ENCODE data around the gene PPIG. TPM values are rescaled to one million over a fixed set of nuclear protein-coding genes. Genes with fewer than 3 reads are reported as not detected.

Gene PPIG
- total and polyA plus RNA-seq, 2 donors (not counting 3 experiments of a cell fraction or from before 2014, with no cell fraction given), result 13.4 to 44.9 TPM

DNA sequence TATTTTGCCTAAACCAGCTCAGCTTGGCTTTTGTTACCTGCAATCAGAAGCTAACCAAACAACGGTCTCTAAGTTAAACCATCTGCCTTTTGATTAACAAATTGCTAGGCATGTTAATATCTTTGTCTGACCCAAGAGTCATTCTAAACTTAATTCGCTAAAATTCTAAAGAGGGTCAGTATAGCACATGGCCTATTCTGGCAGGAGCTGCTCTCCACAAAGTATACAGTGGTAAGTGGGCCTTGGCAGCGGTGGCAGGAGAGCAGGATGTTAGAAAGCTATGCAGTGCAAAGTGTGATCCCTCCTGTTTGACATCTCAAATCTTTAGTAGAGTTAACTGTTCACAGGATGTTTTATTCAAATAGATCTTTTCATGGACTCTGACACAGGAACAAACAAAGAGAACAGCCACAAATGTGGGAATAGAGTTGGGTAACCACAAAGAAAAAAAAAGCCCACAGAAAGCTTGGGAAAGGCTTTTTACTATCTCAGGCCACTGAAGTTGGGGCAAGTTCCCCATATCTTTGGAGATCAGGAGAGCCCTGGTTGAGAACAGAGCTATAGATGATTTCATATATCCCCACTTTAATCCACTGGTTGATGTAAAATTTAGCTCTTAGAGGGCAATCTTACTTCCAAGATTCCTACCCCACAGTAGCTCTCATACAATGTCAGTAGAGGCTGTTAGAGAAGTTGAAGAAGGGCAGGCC is 99.4 kb downstream of the PPIG start:
- intact Hi-C loops (cut with micrococcal nuclease), result no loop called here
- no peaks in the 10 kb centered on the region for H3K9me3 ChIP-seq (replicated peaks; ENCODE audit: control insufficient read depth, insufficient read depth, low read length)

More for the DNA sequence above, 99.4 kb downstream of the PPIG start:
- H3K36me3 ChIP-seq (ENCODE audit: control insufficient read depth in 2 of 2, extremely low read depth in 1 of 2, insufficient read depth in 2 of 2, low read length in 2 of 2), result no peaks in the 10 kb centered on the region
- ChIA-PET CTCF (interaction anchor here (1.0 kb wide), 1 partner anchor 111 kb away, joined by 3 read pairs; no protein-coding TSS in a partner anchor), POLR2A (no interaction called here)
- H3K4me3 ChIP-seq (replicated peaks in 1 of 3; ENCODE audit: insufficient read depth in 1 of 3, low read depth in 1 of 3, low read length in 3 of 3), result no peak overlapping the region
- H3K4me1 ChIP-seq (ENCODE audit: control insufficient read depth, extremely low read depth, insufficient read depth, low read length), result no peaks in the 10 kb centered on the region
- no peak overlapping the region for H3K27ac ChIP-seq (ENCODE audit: insufficient read depth, low read depth, low read length)
- FAIRE-seq (no peak), DNase-seq (ENCODE audit: low read depth, low spot score) (no peak)
- peaks cover 6 to 11% of the 10 kb centered on the region in 2 experiments for H3K27me3 ChIP-seq (ENCODE audit: control insufficient read depth in 2 of 2, insufficient read depth in 2 of 2, low read length in 2 of 2)
- H2AFZ ChIP-seq (ENCODE audit: low read depth, low read length), result no peak overlapping the region
- H3K4me2 ChIP-seq (ENCODE audit: insufficient read depth, low read length), result no peak overlapping the region
- dilution Hi-C loops (cut with MboI; ENCODE audit: extremely low pct_ligation_motif_present, low sequenced_read_pairs), result no loop called here
- no peaks in the 10 kb centered on the region for H3K79me2 ChIP-seq (ENCODE audit: control insufficient read depth, insufficient read depth, low read length)
- H3K9me1 ChIP-seq (replicated peaks; ENCODE audit: control insufficient read depth, extremely low read depth, insufficient read depth, low read length), result no peaks in the 10 kb centered on the region
- TF ChIP-seq, protein P1, sequence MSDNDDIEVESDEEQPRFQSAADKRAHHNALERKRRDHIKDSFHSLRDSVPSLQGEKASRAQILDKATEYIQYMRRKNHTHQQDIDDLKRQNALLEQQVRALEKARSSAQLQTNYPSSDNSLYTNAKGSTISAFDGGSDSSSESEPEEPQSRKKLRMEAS (IDR thresholded peaks at IDR 0.05; ENCODE audit: insufficient read depth, insufficient read length), result no peak
- TF ChIP-seq MYC (IDR thresholded peaks at IDR 0.05; ENCODE audit: low read depth, low read length), result no peak
- no peak for TF ChIP-seq JUN (IDR thresholded peaks at IDR 0.05; ENCODE audit: borderline replicate concordance, insufficient read depth, insufficient read length, low read depth)
- no peak for TF ChIP-seq POLR2A (IDR thresholded peaks at IDR 0.05; ENCODE audit: low read depth, low read length)
- TF ChIP-seq EZH2 (IDR thresholded peaks at IDR 0.05; ENCODE audit: borderline replicate concordance, low read depth, low read length, severe bottlenecking), result no peak
- TF ChIP-seq FOS (IDR thresholded peaks at IDR 0.05; ENCODE audit: borderline replicate concordance, insufficient read depth, low read length), result no peak
- no peak for TF ChIP-seq GATA2 (IDR thresholded peaks at IDR 0.05; ENCODE audit: insufficient read depth, insufficient read length, low read depth, low read length)
- TF ChIP-seq POLR2AphosphoS5 (IDR thresholded peaks at IDR 0.05; ENCODE audit: insufficient read depth, low read depth, low read length), result no peak
- TF ChIP-seq, protein P2, sequence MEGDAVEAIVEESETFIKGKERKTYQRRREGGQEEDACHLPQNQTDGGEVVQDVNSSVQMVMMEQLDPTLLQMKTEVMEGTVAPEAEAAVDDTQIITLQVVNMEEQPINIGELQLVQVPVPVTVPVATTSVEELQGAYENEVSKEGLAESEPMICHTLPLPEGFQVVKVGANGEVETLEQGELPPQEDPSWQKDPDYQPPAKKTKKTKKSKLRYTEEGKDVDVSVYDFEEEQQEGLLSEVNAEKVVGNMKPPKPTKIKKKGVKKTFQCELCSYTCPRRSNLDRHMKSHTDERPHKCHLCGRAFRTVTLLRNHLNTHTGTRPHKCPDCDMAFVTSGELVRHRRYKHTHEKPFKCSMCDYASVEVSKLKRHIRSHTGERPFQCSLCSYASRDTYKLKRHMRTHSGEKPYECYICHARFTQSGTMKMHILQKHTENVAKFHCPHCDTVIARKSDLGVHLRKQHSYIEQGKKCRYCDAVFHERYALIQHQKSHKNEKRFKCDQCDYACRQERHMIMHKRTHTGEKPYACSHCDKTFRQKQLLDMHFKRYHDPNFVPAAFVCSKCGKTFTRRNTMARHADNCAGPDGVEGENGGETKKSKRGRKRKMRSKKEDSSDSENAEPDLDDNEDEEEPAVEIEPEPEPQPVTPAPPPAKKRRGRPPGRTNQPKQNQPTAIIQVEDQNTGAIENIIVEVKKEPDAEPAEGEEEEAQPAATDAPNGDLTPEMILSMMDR (IDR thresholded peaks at IDR 0.05; ENCODE audit: extremely low read depth in 1 of 2, insufficient read depth in 1 of 2, low read depth in 1 of 2, low read length in 2 of 2), result no peak
- H3K9ac ChIP-seq (replicated peaks; ENCODE audit: extremely low read depth, insufficient read depth, low read length), result no peak overlapping the region
- H4K20me1 ChIP-seq (replicated peaks; ENCODE audit: control insufficient read depth, extremely low read depth, insufficient read depth, low read length), result no peaks in the 10 kb centered on the region
- no TSS peak for BruUV-seq (replicated peaks)
